ENCODE results near the gene CAPN5. TPM values are rescaled to one million over a fixed set of nuclear protein-coding genes. Genes with fewer than 3 reads are reported as not detected.

CAPN5 gene
- total and polyA plus RNA-seq, 2 of the 13 experiments (the other 11 are each of a cell fraction or from before 2014, with no cell fraction given) = 0.27 to 1.2 TPM

GRCh38 chr11:77127235-77127911 lies 60.6 kb downstream of the CAPN5 start (continued):
- 0 out of 2 replicates have a peak, but pooled peaks have one; percentile 10 for TF ChIP-seq ZBTB34 (CRISPR knock-in tag; IDR thresholded peaks at IDR 0.05)
- TF ChIP-seq ZNF34 (CRISPR knock-in tag; IDR thresholded peaks at IDR 0.05; ENCODE audit: borderline replicate concordance) = 0 out of 2 replicates have a peak, but pooled peaks have one; percentile 53
- no peak for TF ChIP-seq ZNF12 (CRISPR knock-in tag; IDR thresholded peaks at IDR 0.05)
- peak; percentile 58; the same call in 1 of the 2 replicates for TF ChIP-seq HNF1B (CRISPR knock-in tag; IDR thresholded peaks at IDR 0.05)
- no peak for TF ChIP-seq NONO (IDR thresholded peaks at IDR 0.05)
- TF ChIP-seq NONO (CRISPR knock-in tag; conservative IDR thresholded peaks at IDR 0.05) = no peak; the same call in 1 of the 2 replicates
- TF ChIP-seq ZNF766 (CRISPR knock-in tag; IDR thresholded peaks at IDR 0.05; ENCODE audit: borderline replicate concordance) = peak; percentile 54; the same call in 1 of the 2 replicates
- no peak for TF ChIP-seq ZBTB2 (CRISPR knock-in tag; IDR thresholded peaks at IDR 0.05; ENCODE audit: low read depth)
- TF ChIP-seq ZNF503 (CRISPR knock-in tag; IDR thresholded peaks at IDR 0.05) = no peak
- TF ChIP-seq GLI4 (CRISPR knock-in tag; IDR thresholded peaks at IDR 0.05; ENCODE audit: borderline replicate concordance) = no peak
- TF ChIP-seq ZNF770 (CRISPR knock-in tag; IDR thresholded peaks at IDR 0.05) = no peak
- no peak for TF ChIP-seq U2AF1 (optimal IDR thresholded peaks at IDR 0.05; ENCODE audit: low read depth, low read length)
- peak; percentile 74; the same call in 1 of the 2 replicates for TF ChIP-seq PAX8 (CRISPR knock-in tag; IDR thresholded peaks at IDR 0.05; ENCODE audit: borderline replicate concordance)
- TF ChIP-seq ZNF292 (CRISPR knock-in tag; IDR thresholded peaks at IDR 0.05; ENCODE audit: borderline replicate concordance, low read depth) = no peak

Data from HepG2 (cell line).